Body of pancreas (tissue), 4 donors: ENCODE measurements around the gene LOXHD1. TPM values are rescaled to one million over a fixed set of nuclear protein-coding genes. Genes with fewer than 3 reads are reported as not detected.

Experiments used
- ATAC-seq: fragments of 150-250 bp; one replicate; pipeline ENCODE4 v1.9.1; 2016
- DNase-seq, 4 donors: peaks; one replicate each; pipeline ENCODE4 v3.0.0-alpha.2; 2019
- H3K27ac ChIP-seq, 4 donors: fragments of 200-600 bp; sonication (generic); 1 replicate in 3 of 4; 2 replicates in 1 of 4; pipeline versions ENCODE4 v1.5.1 to v1.6.1; 2016 to 2019; ENCODE audit warnings: mild to moderate bottlenecking in 1 of 4, mixed read lengths in 1 of 4, moderate library complexity in 1 of 4
- H3K27me3 ChIP-seq, 2 donors: fragments of 200-600 bp; sonication (generic); one replicate each; pipeline ENCODE4 v1.6.0; 2016; ENCODE audit warnings: mild to moderate bottlenecking in 1 of 2
- H3K36me3 ChIP-seq, 2 donors: fragments of 200-600 bp; sonication (generic); replicated peaks in 1 of 2; 2 replicates each; pipeline ENCODE4 v1.5.1; 2016; ENCODE audit warnings: low read depth in 2 of 2; ENCODE audit not compliant: insufficient read depth in 1 of 2
- H3K4me1 ChIP-seq: fragments of 200-600 bp; sonication (generic); one replicate; pipeline ENCODE4 v1.6.0; 2016
- H3K4me3 ChIP-seq, 2 donors: fragments of 200-600 bp; sonication (generic); 1 replicate in 1 of 2; 2 replicates in 1 of 2; pipeline ENCODE4 v1.5.1; 2016 to 2019
- H3K9me3 ChIP-seq, 3 donors: fragments of 200-600 bp; sonication (generic); 1 replicate in 2 of 3; 2 replicates in 1 of 3; pipeline ENCODE4 v1.5.1; 2016
- CTCF ChIP-seq, 7 experiments: fragments of 450-650 bp in 4 of 7; fragments of 200-600 bp in 3 of 7; sonication (generic) in 3 of 7; IDR thresholded peaks; one replicate each; pipeline ENCODE4 v1.5.1; 2016 to 2019; ENCODE audit warnings: antibody characterized with exemption in 7 of 7
- POLR2A ChIP-seq, 3 donors: fragments of 450-650 bp; IDR thresholded peaks; one replicate each; pipeline ENCODE4 v1.6.1; 2016; ENCODE audit warnings: antibody characterized with exemption in 3 of 3, mild to moderate bottlenecking in 2 of 3
- WGBS, 2 donors: methylation state at CpG; one replicate each; pipeline ENCODE4 v1.1.5; 2017; 5-methylcytosine and 5-hydroxymethylcytosine counted together
- intact Hi-C: fragments of 100-400 bp; cut with DNase I; formaldehyde crosslinking; loops from one replicate; pipeline ENCODE4 v1.15.1; 2023
- total RNA-seq, 2 donors: library from RNA; depleted of rRNA; stranded (reverse); fragments of >200 nt; gene quantifications; one replicate each; pipeline ENCODE4 v1.1.0, GENCODE V29; 2016

Gene LOXHD1
- total RNA-seq, 2 donors from 2014 or later: 0.26 TPM; not detected in 1

GRCh38 chr18:46538376-46538775, 118.6 kb downstream of the LOXHD1 start:
- Histone ChIP-seq H3K4me3 (no peak overlapping the region), H3K36me3 (no peaks in the 10 kb centered on the region), H3K9me3 (no peaks in the 10 kb centered on the region), H3K27ac (no peak overlapping the region), H3K27me3 (no peaks in the 10 kb centered on the region), H3K4me1 (no peaks in the 10 kb centered on the region)
- WGBS, 2 donors: 26 to 46% methylated on average over 2 to 3 of the region's 3 CpGs
- no peak for ATAC-seq
- intact Hi-C loops: no loop called here
- TF ChIP-seq CTCF (IDR thresholded peaks at IDR 0.05) (no peak), POLR2A (IDR thresholded peaks at IDR 0.05) (no peak)
- DNase-seq: no peak

GRCh38 chr18:46536215-46536874, 120.7 kb downstream of the LOXHD1 start:
- Histone ChIP-seq H3K9me3 (no peaks in the 10 kb centered on the region), H3K4me3 (no peak overlapping the region), H3K36me3 (no peaks in the 10 kb centered on the region), H3K4me1 (no peaks in the 10 kb centered on the region), H3K27me3 (no peaks in the 10 kb centered on the region), H3K27ac (no peak overlapping the region)
- ATAC-seq (no peak), DNase-seq (no peak)
- intact Hi-C loops: no loop called here
- 33 to 50% methylated on average over 11 of the region's 11 CpGs for WGBS, 2 donors
- TF ChIP-seq CTCF (IDR thresholded peaks at IDR 0.05) (no peak), POLR2A (IDR thresholded peaks at IDR 0.05) (no peak)

GRCh38 chr18:46531482-46531881, 125.5 kb downstream of the LOXHD1 start:
- no peak for ATAC-seq
- H3K4me3 ChIP-seq: no peak overlapping the region
- intact Hi-C loops: no loop called here

GRCh38 chr18:46528037-46528436, 129.0 kb downstream of the LOXHD1 start:
- H3K4me3 ChIP-seq: no peak overlapping the region

More at GRCh38 chr18:46531482-46531881, 125.5 kb downstream of the LOXHD1 start:
- DNase-seq: no peak
- Histone ChIP-seq H3K4me1 (no peaks in the 10 kb centered on the region), H3K9me3 (no peaks in the 10 kb centered on the region), H3K27ac (no peak overlapping the region), H3K36me3 (no peaks in the 10 kb centered on the region), H3K27me3 (no peaks in the 10 kb centered on the region)
- TF ChIP-seq POLR2A (IDR thresholded peaks at IDR 0.05): no peak
- TF ChIP-seq CTCF (IDR thresholded peaks at IDR 0.05): no peak
- WGBS, 2 donors: 63 to 80% methylated on average over 2 of the region's 2 CpGs

More at GRCh38 chr18:46528037-46528436, 129.0 kb downstream of the LOXHD1 start:
- Histone ChIP-seq H3K9me3 (no peaks in the 10 kb centered on the region), H3K36me3 (no peaks in the 10 kb centered on the region), H3K4me1 (no peaks in the 10 kb centered on the region), H3K27me3 (no peaks in the 10 kb centered on the region), H3K27ac (no peak overlapping the region)
- ATAC-seq (no peak), DNase-seq (no peak)
- 74 to 91% methylated on average over 3 of the region's 3 CpGs for WGBS, 2 donors
- TF ChIP-seq POLR2A (IDR thresholded peaks at IDR 0.05) (no peak), CTCF (IDR thresholded peaks at IDR 0.05) (no peak)
- intact Hi-C loops: no loop called here
